NCI-H1694 treated with DMSO at 0.1 percent for 48 hours (cell line): ENCODE data around the gene WSCD2.

Experiments
- DNase-seq: peaks from one replicate; lab custom pipeline; 2025; lab: John Stamatoyannopoulos, UW

Gene WSCD2

DNA sequence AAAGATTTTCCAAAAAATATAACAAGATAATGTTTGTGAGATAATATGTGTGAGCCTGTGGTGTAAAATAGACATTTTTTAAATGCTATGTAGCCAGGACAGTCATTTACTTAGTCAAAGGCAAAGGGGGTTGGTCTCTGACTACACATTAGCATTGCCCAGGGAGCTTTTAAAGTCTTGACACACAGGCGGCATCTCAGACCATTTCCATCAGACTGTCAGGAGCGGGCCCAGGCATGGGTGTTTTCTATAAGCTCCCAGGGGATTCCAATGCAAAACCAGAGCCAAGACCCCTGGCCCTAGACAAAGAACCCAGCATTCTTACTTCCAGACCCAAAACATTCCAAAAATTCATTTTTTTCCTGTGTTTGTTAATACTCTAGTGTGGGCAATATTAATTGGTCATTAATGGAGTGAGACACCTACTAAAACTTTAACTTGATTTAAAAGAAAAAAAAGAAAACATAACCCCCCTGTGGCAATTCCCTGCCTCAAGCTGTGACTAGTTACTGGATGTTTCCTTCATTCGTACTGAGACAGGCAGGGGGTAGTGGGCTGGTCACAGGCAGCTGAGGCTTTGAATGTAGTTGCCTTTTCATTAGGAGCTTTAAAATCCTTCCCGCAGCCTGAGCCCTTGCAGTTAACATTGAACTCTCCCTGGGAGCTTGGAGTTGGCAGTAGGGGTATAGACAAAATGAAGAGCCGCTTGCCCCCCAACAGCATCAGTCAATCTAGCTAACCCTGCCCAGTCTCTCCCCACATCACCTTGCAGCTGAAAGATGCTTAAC is 106.3 kb downstream of the WSCD2 start:
- DNase-seq: no peak

DNA sequence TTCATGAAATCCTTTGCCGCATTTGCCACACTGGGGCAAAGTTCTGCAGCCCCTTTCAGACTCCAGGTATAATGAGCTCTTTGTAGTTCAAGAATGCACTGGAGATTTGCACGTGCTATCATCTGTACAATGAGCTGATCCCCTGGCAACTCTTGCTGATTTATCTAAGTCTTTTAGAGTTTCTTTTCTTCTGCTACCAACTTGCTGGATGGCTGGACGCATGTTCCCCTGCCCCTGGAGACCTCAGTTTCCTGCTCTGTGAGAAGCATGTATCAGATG is 106.8 kb downstream of the WSCD2 start:
- no peak for DNase-seq

DNA sequence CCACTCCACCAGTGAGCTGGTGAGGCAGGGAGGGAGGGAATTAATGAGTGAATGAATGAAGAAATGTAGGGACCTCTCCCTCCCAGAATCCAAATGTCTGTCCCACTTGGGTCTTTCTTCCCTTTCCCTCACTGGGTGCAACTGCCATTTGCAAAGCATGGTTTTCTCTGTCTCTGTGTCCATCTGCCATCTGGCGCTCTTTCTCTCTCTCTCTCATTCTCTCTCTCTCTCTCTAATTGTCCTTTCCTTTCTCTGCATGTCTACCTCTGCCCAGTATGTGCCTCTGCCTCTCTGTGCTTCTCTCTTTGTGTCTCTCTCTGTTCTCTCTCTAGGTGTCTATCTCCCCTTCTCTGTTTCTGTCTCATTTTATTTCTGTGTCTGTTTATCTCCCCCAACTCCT is 107.3 kb downstream of the WSCD2 start:
- DNase-seq: no peak

DNA sequence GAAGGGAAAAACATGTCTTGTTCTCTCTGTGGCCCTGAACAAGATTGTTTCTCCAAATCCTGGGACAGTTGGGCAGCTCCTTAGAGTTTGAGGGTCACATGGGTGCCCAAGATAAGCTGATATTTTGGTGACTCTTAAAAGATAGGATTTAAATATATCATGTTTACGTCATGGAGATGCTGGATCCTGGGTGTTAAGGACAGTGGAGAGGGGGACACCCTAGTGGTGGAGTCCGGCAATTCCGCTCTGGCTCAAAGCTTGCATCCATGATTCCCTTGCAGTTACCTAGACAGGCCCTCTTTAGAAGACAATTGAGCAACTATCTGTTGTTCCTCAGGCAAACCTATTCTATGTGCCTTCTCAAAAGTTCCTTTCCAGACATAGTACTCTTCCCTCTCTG is 108.2 kb downstream of the WSCD2 start:
- DNase-seq: no peak

DNA sequence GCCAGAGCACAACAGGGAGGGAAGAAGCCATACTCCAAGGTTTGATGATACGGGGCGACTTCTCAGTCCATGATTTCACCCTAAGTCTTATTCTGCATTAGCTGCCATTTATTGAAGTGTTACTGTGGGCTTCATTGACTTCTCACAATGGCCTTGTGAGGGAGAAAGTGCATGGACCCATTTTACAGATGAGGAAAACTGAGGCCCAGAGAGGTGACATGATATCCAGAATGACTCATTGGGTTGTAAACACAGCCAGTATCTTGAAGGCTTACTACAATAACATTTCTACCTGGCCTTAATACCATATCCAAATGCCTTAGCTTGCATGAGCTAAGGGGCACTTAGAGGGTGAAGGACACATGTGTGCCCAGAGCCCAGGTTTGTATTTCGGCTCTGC is 109.4 kb downstream of the WSCD2 start:
- no peak for DNase-seq

DNA sequence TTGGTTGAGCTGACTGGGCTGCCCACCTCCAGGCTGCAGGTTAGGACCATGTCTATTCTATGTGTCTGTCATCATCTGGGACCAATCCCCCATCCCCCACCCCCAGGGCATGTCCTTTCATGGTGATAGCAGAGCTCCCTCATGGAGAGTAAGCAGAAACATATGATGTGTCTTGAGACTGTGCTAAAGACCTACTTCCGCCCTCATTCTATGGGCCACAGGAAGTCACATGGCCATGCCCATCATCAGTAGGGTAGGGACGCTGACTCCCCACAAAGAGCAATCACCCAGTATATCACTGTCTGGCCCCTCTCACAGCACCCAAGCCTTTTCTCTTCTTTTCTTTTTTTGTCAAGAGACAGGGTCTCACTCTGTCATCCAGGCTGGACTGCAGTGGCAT is 110.3 kb downstream of the WSCD2 start:
- DNase-seq: no peak

DNA sequence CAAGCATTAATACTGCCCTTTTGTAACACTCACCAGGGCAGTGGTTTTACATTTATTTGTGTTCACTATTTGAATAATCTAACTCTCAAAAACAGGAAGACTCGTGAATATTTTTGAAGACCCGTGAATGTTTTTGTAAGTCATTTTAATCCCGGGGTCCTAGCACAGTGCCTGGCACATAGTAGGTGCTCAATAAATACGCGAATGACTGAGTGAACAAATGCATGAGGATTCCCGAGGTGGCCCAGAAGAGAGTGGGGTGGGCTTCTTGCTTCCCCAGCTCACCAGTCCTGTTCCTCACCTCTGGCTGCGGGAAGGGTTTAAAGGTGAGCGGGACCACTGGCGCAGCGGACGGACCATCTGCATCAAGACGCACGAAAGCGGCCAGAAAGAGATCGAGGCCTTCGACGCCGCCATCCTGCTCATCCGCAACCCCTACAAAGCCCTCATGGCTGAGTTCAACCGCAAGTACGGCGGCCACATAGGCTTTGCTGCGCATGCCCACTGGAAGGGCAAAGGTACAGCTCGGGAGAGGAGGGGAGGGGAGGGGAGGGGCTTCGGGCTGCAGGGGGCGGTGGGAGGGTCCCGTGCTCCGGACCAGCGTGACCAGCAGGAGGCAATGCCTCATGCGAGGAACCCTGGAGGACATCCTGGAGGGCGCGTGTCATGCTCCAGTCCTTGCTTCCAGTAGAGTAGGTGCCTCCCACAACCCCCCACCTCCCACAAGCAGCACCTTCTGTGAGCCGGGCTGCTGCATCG is 111.1 kb downstream of the WSCD2 start:
- DNase-seq: no peak

DNA sequence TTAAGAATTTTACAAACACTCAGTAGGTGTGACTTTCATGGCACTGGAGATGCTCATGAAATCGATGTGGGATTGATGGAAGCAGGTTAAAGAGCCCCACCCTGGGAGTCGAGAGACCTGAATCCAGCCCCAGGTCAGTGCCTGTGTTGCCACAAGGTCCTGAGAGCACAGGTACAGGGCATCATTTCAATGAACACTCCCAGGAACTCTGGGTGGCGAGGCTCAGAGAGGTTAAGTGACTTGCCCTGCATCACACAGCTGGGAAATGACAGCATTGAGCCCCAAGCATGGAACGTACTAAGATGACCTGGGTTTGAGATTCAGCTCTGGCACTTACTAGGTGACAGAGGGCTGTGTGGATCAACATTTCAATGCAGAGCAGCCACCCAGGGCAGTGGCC is 111.8 kb downstream of the WSCD2 start:
- no peak for DNase-seq

DNA sequence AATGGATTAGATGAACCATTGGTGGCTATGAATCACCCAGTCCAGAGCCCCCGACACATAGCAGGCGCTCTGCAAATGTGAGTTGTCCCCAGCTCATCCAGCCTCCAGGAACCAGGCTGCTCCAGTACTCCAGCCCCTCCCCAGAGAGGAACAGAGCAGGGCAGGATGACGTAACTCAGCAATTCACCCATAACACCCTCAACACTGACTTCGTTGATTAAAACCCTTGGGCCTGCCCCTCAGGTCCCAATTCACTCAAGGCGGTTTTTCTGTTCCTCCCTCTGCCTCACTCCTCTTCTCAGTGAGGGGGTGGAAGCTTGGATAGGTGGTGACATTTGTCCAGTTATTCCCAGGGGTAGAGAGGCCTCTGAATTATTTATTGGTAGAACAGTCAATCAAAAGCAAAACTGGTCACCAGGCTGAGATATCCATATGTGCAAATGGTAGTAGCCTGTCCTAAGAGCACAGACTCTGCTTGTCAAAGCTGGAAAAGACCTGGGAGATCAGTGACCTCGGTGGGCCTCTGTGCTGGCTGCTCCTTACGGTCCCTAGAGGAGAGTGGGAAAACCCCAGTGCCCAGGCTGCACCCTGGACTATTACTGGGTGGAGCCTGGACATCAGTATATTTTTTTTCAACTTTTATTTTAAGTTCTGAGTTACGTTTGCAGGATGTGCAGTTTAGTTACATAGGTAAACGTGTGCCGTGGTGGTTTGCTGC is 113.1 kb downstream of the WSCD2 start:
- DNase-seq: no peak

DNA sequence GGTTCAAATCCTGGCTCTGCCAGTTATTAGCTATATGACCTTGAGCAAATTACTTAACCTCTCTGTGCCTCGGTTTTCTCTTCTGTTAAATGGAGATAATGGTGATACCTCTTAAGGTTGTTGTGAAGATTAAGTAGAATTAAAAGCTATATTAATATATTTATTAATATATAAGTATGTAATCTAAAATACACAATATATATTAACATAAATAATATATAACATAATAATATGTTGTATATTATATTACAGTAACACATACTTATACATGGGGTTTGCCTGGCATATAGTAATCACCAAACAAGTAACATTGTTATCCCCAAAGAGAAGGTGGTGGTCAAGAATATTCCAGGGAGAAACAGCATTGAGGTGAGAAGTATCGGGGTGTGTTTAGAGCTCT is 118.0 kb downstream of the WSCD2 start:
- DNase-seq: no peak

DNA sequence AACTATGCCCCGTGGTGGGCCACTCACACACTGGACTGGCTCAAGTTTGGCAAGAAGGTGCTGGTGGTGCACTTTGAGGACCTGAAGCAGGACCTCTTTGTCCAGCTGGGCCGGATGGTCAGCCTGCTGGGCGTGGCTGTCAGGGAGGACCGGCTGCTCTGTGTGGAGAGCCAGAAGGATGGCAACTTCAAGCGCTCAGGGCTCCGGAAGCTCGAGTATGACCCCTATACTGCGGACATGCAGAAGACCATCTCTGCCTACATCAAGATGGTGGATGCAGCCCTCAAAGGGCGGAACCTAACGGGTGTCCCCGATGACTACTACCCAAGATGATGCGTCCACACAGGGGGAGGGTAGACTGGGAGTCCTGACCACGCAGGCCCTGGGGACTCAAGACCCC is 118.9 kb downstream of the WSCD2 start:
- DNase-seq: no peak

DNA sequence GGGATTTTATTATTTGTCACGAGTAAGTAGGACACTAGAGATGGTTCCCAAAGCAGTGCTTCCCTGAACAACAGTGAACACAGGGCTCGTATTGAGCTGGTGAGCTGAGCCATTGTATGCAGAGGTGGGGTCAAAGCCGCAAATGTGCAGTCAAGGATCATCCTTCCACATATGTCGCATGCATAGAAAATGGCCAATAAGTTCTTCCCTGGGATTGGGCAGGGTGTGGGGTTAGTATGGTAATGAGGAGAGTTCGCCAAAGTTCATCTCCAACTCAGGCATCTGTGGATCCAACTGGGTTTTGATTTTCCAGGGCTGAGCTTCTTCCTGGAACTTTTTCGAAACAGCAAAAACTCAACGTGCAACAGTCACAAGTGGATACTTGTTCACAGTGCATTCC is 123.4 kb downstream of the WSCD2 start:
- no peak for DNase-seq

DNA sequence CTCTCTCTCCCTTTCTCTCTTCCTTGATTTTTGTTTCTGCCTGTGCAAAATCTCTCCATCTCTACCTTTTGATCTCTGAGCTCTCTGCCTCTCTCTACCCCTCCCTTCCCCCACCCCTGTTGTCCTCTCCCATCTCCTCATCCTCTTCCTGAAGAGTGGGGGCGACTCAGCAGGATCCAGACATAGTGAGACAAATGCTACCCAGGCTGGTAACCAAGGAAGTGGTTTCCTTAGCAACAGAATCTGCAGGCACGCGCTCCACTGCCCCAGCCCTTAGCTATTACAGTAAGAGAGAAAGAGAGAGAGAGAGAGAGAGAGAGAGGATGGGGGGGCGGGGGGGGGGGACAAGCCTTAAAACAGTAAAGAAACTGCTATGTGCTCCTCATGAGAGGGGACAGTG is 124.5 kb downstream of the WSCD2 start:
- DNase-seq: no peak

DNA sequence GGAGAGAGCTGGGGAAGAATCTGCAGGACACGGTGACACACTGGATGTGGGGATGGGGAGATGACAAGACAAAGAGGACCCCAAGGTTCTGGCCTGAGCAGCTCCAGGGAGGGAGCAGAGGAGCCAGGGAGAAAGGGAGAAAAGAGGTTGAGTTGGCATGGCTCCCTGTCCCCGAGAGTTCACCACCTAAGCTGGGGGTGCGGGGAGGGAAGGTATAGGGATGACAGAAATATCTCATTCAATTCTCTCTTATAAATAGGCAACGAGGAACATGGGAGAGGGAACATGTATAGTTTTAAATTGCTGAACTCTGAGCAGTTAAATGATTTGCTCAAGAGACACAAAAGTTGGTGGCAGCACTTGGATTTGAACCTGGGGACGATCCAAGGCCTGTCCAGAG is 124.9 kb downstream of the WSCD2 start:
- DNase-seq: no peak

DNA sequence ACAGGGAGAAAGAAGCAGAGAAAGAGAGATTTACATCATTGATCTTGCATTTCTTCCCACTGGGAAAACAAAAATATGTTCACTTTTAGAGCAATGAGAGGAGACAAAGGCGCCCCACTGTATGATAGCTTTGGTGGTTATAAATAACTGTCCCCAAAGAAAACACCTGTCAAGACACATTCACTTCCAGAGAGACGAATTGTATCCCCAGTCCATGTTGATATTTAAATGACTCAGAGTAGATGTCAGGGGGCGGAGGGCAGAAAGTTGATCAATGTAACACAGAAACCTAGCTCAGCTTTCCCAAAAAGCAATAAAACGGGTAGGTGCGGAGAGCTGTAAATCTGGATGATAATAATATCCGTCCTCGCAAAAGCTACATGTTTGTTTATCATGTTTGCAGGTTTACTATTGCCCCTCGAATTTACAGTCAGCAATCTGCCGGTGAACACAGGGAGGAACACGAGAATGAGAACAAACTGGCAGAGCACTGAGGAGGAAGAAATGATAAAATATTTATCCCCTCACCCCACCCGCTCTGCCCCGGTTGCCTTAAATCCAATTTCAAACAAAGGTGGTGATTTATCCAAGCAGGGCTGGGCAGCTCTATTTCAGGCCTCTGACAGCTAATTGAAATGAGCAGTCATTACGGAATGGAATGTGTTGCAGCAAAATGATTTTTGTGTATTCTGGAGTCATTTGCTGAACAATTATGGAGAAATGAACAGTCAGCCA is 125.6 kb downstream of the WSCD2 start:
- DNase-seq: no peak

DNA sequence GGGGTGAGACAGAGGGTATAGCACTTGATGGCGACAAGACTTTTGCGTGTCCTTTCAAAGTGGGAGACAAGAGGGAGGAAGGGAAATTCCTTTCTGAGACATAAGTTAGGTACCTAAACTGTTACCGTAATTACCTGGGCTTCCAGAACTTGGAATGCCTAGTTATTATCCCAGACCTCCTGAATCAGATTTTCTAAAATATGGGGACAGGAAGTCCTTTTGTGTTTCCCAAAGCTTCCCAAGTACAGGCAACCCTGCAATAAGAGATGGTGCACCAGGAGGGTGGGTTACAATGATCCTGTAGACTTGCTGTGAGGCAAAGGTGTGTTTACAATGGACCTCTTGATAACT is 126.1 kb downstream of the WSCD2 start:
- DNase-seq: no peak

DNA sequence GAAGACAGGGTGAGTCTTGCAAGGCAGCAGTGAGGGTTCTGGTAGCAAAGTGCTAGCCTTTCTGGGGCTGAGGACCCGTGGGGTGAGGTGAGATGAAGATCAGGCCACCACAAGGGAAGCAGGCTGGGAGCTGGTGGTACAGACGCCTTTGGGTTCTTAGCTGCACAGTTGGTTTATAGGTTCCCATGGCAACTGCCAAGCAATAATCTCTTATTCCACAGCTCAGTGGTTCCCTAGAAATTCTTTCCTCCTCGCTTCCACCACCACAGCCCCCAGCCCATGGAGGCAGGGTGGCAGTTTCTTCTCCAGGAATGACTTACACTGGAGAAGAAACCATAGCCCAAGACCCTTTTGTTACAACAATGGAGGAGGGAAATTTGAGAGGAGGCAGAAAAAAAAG is 127.9 kb downstream of the WSCD2 start:
- no peak for DNase-seq

DNA sequence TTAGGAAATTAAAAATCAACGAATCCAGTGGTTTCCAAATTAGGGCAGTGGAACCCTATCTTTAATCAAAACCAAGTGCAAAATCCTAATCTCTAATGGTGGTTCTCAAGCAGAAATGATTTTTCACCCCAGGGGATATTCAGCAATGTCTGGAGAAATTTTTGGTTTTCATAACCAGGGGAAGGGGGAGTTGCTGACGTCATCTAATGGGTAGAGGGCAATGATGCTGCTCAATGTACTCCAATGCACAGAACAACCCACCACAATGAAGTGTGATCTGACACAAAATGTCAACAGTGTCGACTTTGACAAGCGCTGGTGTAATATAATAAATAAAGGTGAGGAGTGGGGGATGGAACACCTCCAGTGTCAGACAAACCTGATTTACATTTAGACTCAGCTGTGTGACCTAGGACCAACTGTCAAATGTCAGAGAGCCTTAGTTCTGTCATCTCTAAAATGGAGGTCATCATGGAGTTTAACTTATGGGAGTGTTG is 128.6 kb downstream of the WSCD2 start:
- DNase-seq: no peak

DNA sequence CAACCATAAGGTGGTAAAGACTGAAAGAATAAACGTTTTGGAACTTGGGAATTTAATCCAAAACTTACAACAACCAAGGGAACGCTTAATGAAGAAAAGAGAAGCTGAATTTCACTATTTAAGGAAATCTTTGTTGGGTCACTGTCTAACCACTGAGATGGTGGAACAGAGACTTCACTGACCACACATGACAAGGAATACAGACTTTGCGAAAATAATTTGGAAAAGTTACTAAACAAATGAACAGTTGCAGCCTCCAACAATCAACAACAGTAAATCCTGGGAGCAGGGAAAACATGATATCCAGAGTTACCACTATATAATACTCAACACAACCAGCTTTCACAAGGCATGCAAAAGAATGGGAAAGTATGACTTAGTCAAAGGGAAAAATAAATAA is 131.0 kb downstream of the WSCD2 start:
- no peak for DNase-seq

DNA sequence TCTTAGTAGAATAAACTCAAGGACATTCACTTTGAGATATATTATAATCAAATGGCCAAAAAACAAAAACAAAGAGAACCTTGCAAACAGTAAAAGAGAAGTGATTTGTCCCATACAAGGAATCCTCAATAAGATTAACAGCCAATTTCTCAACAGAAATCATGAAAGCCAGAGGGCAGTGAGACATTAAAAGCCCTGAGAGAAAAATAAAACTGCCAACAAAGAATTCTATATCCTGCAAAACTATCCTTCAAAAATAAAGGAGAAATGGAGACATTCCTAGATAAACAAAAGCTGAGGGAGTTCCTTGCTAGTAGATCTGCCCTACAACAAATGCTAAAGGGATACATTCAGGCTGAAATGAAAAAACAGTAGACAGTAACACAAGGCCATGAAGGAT is 131.9 kb downstream of the WSCD2 start:
- no peak for DNase-seq

DNA sequence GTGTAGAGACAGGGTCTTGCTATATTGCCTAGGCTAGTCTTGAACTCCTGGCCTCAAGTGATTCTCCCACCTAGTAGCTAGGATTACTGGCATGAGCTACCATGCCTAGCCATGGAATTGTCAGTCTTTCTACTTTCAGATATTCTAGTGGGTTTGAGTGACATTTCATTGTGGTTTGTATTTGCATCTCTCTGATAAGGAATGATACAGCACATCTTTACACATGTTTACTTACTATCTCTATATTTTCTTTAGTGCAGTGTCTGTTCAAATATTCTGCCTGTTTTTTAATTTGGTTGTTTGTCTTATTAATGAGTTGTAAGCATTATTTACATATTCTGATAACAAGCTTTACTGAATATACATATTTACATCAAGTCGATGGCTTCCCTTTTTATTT is 136.4 kb downstream of the WSCD2 start:
- no peak for DNase-seq

DNA sequence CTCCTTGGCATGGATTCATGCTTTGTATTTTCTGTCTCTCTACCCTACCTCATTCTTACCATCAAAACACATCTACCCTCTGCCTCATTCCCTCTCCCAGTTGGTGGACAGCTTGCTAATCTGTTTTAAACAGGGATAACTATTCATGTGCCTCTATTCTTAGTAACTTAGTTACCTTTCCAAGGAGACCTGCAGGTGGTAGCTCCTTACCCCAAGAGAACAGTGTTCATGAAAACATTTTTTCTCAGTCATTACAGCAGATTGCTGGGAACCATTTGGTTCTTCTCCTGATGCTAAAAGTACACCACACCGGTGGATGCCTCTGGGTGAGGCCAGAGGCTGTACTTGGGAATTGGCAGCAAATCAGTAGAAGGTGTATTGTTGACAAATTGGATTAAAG is 137.0 kb downstream of the WSCD2 start:
- DNase-seq: no peak

DNA sequence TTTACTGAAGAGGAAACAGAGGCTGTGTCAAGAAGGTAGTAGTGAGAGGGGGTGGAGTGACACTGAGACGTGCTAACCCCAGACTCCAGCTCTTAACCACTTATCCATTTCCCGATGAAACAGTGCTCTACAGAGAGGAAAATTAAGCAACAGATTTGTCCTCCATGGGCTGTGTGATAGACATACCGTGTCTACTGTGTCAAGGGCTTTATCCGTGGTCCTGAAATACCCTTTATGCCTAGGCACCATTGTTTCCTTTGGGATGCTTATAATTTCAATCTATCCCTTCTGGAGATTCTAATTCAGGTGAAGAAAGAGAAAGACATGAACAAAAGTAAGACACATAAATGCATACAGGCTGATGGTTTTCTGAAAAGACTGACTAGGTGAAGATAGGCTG is 138.4 kb downstream of the WSCD2 start:
- DNase-seq: no peak
